Renal cortex interstitium (tissue), 11 donors: ENCODE measurements around the gene BEST2. TPM values are rescaled to one million over a fixed set of nuclear protein-coding genes. Genes with fewer than 3 reads are reported as not detected.
"Not testable (repeated sequence)": the region's sequence is repeated elsewhere in the genome, so short reads cannot be mapped to it uniquely, and the experiment has no call there.

Source experiments
- DNase-seq, 11 donors: peaks; one replicate each; pipeline ENCODE4 v3.0.0-alpha.2; 2013; ENCODE audit warnings: low read depth in 9 of 11, low spot score in 4 of 11; ENCODE audit errors: extremely low read depth in 1 of 11
- polyA plus RNA-seq, 3 donors: library from polyadenylated mRNA; unstranded; fragments of 120-200 nt; gene quantifications; one replicate each; pipeline ENCODE4 v1.2.1, GENCODE V29; 2013; ENCODE audit not compliant: insufficient read length in 3 of 3

Gene BEST2
- polyA plus RNA-seq, 3 donors = 0.08 to 0.13 (median 0.09) TPM

GRCh38 chr19:12793290-12794195, 42.0 kb downstream of the BEST2 start:
- DNase-seq = peak in 7 of 11 donors; percentile 89 to 93 (median 91)

DNA sequence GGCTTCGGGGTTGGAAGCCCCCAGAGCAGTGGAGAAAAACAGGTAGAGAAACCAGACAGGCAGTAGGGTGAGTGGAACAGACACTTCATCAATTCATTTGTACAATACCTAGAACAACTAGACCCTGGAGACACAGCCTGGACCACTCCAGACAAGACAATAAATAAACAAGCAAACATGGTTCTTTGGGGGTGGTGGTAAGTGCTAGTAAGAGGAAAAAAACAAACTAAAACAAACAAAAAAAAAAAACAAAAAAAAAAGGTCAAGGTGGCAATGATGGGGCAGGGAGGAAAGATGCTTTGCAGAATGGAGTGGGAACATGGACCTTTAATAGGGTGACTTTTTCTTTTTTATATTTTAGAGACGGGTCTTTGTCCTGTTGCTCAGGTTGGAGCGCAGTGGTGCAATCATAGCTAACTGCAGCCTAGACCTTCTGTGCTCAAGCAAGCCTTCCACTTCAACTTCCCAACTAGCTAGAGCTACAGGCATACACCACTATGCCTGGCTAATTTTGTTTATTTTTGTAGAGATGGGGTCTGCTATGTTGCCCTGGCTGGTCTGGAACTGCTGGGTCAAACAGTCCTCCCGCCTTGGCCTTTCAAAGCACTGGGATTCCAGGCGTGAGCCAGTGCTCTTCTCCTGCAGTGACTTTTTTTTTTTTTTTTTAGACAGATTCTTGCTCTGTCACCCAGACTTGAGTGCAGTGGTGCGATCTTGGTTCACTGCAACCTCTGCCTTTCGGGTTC, 42.8 kb downstream of the BEST2 start:
- no peak for DNase-seq

DNA sequence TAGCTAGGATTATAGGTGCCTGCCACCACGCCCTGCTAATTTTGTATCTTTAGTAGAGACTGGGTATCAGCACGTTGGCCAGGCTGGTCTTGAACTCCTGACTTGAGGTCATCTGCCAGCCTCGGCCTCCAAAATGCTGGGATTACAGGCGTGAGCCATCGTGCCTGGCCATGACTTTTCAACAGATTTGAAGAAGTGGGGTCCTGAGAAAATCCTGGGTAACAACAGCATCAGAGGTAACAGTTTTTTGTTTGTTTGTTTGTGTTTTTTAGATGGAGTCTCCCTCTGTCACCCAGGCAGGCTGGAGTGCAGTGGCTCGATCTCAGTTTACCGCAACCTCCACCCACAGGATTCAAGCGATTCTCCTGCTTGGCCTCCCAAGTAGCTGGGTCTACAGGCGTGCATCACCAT, 43.4 kb downstream of the BEST2 start:
- no peak for DNase-seq

GRCh38 chr19:12796146-12797071, 44.8 kb downstream of the BEST2 start:
- DNase-seq = peak in 2 of 11 donors; percentile 73 to 82

DNA sequence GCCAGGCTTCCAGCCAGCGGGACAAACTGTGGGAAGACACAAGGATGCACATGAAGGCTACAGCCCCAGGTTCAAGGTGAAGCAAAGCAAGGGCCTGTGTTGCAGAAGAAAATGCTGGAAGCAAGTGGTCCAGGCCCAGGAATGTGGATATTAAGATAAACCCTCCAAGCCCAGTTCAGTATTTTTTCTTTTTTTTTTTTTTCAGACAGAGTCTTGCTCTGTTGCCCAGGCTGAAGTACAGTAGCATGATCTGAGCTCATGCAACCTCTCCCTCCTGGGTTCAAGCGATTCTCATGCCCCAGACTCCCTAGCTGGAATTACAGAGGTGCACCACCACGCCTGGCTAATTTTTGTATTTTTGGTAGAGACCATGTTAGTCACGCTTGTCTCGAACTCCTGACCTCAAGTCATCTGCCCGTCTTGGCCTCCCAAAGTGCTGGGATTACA, 45.6 kb downstream of the BEST2 start:
- no peak for DNase-seq

GRCh38 chr19:12797607-12798006, 46.0 kb downstream of the BEST2 start:
- not testable (repeated sequence) for DNase-seq

DNA sequence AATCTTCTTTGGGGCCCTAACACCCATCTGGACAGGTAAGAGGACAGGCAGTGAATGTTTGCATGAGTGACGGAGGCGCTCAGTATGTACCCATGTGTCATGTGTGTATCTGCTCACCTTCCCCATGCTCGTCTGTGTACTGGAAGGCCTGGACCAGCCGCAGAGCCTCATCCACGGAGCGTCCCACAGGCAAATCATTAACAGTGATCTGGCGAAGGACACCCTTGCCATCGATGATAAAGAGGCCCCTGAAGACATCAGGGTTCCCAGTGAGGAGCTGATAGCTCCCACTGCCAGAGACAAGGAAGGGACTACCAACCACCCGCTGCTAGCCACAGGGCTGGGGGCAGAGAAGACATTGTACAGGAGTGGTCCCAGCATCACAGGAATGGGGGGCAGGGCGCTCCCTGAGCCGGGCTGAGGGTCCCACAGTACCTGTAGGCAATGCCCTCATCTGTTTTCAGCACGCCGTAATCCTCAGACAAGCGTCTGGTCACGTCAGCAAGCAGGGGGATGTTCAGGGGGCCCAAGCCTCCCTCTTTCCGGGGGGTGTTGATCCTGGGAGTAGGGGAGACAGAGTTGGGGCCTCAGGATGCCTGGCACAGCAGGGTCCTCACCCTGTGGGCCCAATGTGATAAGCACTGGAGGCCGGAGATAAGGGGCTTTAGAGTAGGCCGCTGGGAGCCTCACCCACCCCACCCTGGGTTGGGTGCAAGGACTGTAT, 48.3 kb downstream of the BEST2 start:
- DNase-seq = no peak

GRCh38 chr19:12800466-12800770, 48.8 kb downstream of the BEST2 start:
- DNase-seq = no peak

GRCh38 chr19:12800923-12801465, 49.4 kb downstream of the BEST2 start:
- DNase-seq = no peak

DNA sequence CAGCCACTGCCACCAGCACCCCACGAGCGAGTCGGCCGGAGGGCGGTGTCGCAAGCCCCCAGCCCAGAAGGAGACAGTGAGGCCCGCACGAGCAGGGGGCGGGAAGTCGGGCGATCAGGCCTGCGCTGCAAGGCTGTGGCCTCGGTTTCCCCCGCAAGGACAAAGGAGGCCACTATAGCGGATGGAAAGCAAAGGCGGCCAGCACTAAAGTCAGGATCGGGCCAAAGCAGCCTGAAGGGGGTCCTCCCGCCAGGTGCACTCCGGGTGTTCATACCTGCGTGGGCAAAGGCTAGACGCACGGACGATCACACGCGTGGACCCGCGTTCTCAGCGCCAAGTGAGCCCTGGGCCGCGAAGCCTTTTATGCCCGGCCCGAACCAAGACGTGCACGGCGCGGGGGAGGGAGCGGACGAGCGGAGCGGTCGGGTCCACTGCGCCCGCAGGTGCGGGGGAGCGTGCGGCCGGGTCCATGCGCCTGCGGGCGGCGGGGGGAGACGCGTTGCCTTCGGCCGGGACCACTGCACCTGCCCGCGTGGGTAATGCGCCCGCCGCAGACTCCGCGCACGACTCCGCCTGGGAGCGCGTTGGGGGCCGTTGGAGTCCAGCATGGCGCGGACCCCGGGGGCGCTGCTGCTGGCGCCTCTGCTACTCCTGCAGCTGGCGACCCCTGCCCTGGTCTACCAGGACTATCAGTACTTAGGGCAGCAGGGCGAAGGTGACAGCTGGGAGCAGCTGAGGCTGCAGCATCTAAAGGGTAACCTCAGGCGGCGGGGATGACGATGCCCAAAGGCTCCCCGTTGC, 50.1 kb downstream of the BEST2 start, which contains the start of the genes PRDX2 and THSD8:
Gene PRDX2, minus strand, starts transcription at position 335 of the 801 bp plus-strand sequence. CDS start 539 bp downstream, outside the sequence.
Gene THSD8, plus strand, starts transcription at position 604 of the 801 bp plus-strand sequence. Its CDS starts 3 bp downstream, at position 607.
- DNase-seq = peak in 1 of 11 donors; percentile 76

GRCh38 chr19:12802267-12803106, 50.9 kb downstream of the BEST2 start:
- DNase-seq = no peak

GRCh38 chr19:12804051-12804450, 52.5 kb downstream of the BEST2 start:
- no peak for DNase-seq

DNA sequence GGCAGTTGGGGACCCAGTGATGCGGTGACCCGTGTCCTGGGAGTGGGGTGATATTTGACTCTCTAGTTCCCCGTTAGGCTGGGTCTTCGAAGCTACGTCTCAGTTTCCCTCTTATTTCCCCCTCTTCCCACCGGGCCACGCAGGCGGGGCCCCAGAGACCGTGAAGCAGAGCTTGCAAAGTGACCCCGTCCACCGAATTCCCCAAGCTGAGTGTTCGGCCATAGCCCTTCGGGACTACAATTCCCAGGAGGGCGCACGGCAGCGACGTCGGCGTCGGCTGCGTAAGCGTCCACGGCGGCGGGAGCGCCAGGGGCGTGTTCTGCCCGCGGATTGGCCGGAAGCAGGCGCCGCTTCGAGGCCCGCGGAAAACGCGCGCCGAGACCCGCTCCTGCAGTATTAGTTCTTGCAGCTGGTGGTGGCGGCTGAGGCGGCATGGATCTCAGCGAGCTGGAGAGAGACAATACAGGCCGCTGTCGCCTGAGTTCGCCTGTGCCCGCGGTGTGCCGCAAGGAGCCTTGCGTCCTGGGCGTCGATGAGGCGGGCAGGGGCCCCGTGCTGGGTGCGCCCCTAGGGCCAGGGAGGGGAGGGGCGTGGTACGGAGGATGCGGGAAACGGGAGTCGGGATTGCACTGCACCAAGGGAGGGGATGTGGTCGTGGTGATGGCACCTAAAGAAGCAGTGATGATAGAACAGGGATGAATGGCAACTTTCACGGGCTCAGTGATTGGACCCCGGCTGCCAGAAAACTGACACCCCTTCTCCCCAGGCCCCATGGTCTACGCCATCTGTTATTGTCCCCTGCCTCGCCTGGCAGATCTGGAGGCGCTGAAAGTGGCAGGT, 54.9 kb downstream of the BEST2 start, which contains the start of gene RNASEH2A:
Gene RNASEH2A, plus strand, starts transcription at position 343 of the 840 bp plus-strand sequence. Its CDS starts 90 bp downstream, at position 433.
- peak in 8 of 11 donors; percentile 82 to 92 (median 86) for DNase-seq
